SK-N-MC (cell line): Measurements from ENCODE around the gene PCGF6.

ENCODE experiments used
- EZH2 ChIP-seq: fragments of 200-600 bp; sonication (generic); IDR thresholded peaks from one replicate; pipeline ENCODE4 v1.6.1; 2017; ENCODE audit warnings: antibody characterized with exemption
- POLR2AphosphoS5 ChIP-seq: IDR thresholded peaks from 2 replicates; pipeline ENCODE4 v1.6.1; 2012; ENCODE audit warnings: mild to moderate bottlenecking, low read depth, low read length, borderline replicate concordance

GRCh38 chr10:103277713-103278536 lies 73.0 kb downstream of the PCGF6 start:
- TF ChIP-seq EZH2 (no peak), POLR2AphosphoS5 (no peak)
